Astrocyte (in vitro differentiated cells and primary cell): Measurements from ENCODE around the gene TMED8. TPM values are rescaled to one million over a fixed set of nuclear protein-coding genes. Genes with fewer than 3 reads are reported as not detected.

Experiments
- DNase-seq: peaks from one replicate; pipeline ENCODE4 v3.0.0-alpha.2; 2010; ENCODE audit warnings: low read depth
- FAIRE-seq: peaks from 2 replicates; lab custom pipeline; 2011; peaks lifted over from hg19 to GRCh38; lab: Jason Lieb, UNC
- H2AFZ ChIP-seq: 2 replicates; pipeline ENCODE4 v1.6.0; 2012; ENCODE audit warnings: low read depth, low read length, inconsistent platforms
- H3K27ac ChIP-seq: 2 replicates; pipeline ENCODE4 v1.5.1; 2011; ENCODE audit warnings: low read depth, low read length, inconsistent platforms
- H3K27me3 ChIP-seq: 2 replicates; pipeline ENCODE4 v1.6.0; 2011; ENCODE audit warnings: low read length, inconsistent platforms; ENCODE audit not compliant: insufficient read depth
- H3K36me3 ChIP-seq: 2 replicates; pipeline ENCODE4 v1.5.1; 2011; ENCODE audit warnings: low read length, inconsistent platforms; ENCODE audit not compliant: insufficient read depth
- H3K4me1 ChIP-seq: 2 replicates; pipeline ENCODE4 v1.5.1; 2011; ENCODE audit warnings: low read length, inconsistent platforms; ENCODE audit not compliant: insufficient read depth
- H3K4me2 ChIP-seq: 2 replicates; pipeline ENCODE4 v1.6.0; 2012; ENCODE audit warnings: low read length, inconsistent platforms
- H3K4me3 ChIP-seq: 2 replicates; pipeline ENCODE4 v1.5.1; 2011; ENCODE audit warnings: low read depth, mild to moderate bottlenecking, low read length, inconsistent platforms; ENCODE audit not compliant: insufficient read depth
- H3K79me2 ChIP-seq: 2 replicates; pipeline ENCODE4 v1.6.0; 2012; ENCODE audit warnings: mild to moderate bottlenecking, low read length, inconsistent platforms; ENCODE audit not compliant: insufficient read depth
- H3K9ac ChIP-seq: 2 replicates; pipeline ENCODE4 v1.6.0; 2012; ENCODE audit warnings: mild to moderate bottlenecking, low read length, inconsistent platforms
- H3K9me3 ChIP-seq: 2 replicates; pipeline ENCODE4 v1.5.1; 2012; ENCODE audit warnings: low read depth, mild to moderate bottlenecking, low read length, inconsistent platforms; ENCODE audit not compliant: insufficient read depth
- H4K20me1 ChIP-seq: 2 replicates; pipeline ENCODE4 v1.6.0; 2012; ENCODE audit warnings: low read length, inconsistent platforms; ENCODE audit not compliant: insufficient read depth
- H3K27ac Mint-ChIP-seq: one replicate; pipeline ENCODE4 v1.8.0; 2021; ENCODE audit warnings: mild to moderate bottlenecking, mixed read lengths; ENCODE audit not compliant: unreplicated experiment
- H3K27me3 Mint-ChIP-seq: one replicate; pipeline ENCODE4 v1.8.0; 2021; ENCODE audit warnings: low read depth, mixed read lengths; ENCODE audit not compliant: unreplicated experiment
- H3K36me3 Mint-ChIP-seq: one replicate; pipeline ENCODE4 v1.8.0; 2021; ENCODE audit warnings: low read depth, mixed read lengths; ENCODE audit not compliant: unreplicated experiment
- H3K4me1 Mint-ChIP-seq: one replicate; pipeline ENCODE4 v1.8.0; 2021; ENCODE audit warnings: low read depth, mixed read lengths; ENCODE audit not compliant: unreplicated experiment
- H3K4me3 Mint-ChIP-seq: one replicate; pipeline ENCODE4 v1.8.0; 2021; ENCODE audit warnings: mild to moderate bottlenecking, moderate library complexity, mixed read lengths; ENCODE audit not compliant: unreplicated experiment
- H3K9me3 Mint-ChIP-seq: one replicate; pipeline ENCODE4 v1.8.0; 2021; ENCODE audit warnings: mild to moderate bottlenecking, mixed read lengths; ENCODE audit not compliant: unreplicated experiment
- CTCF ChIP-seq: IDR thresholded peaks from 2 replicates; pipeline ENCODE4 v1.5.1; 2011; ENCODE audit warnings: low read depth, mild to moderate bottlenecking, inconsistent platforms, low read length, moderate library complexity; ENCODE audit not compliant: insufficient read depth
- EZH2 ChIP-seq: IDR thresholded peaks from 2 replicates; pipeline ENCODE4 v1.6.1; 2012; ENCODE audit warnings: mild to moderate bottlenecking, low read length, inconsistent platforms; ENCODE audit not compliant: insufficient read depth
- total RNA-seq: library from RNA; stranded (reverse); gene quantifications from 2 replicates; pipeline ENCODE4 v1.2.1, GENCODE V29; 2021

TMED8 gene
- total RNA-seq, 1 donor from 2014 or later: 10.2 TPM

GRCh38 chr14:77406718-77407117 is 29.8 kb upstream of the TMED8 start:
- Histone ChIP-seq H3K4me2 (no peak overlapping the region), H3K9me3 (no peaks in the 10 kb centered on the region), H3K79me2 (no peaks in the 10 kb centered on the region), H3K36me3 (no peaks in the 10 kb centered on the region), H3K9ac (no peak overlapping the region), H2AFZ (no peak overlapping the region), H3K4me1 (no peaks in the 10 kb centered on the region), H3K27ac (no peak overlapping the region), H4K20me1 (no peaks in the 10 kb centered on the region), H3K4me3 (no peak overlapping the region), H3K27me3 (peaks cover 2% of the 10 kb centered on the region)
- TF ChIP-seq CTCF (no peak), EZH2 (no peak)
- Mint-ChIP-seq H3K4me3 (no peak overlapping the region), H3K4me1 (peaks cover 7% of the 10 kb centered on the region), H3K36me3 (no peaks in the 10 kb centered on the region), H3K9me3 (no peaks in the 10 kb centered on the region), H3K27me3 (no peaks in the 10 kb centered on the region), H3K27ac (no peak overlapping the region)
- DNase-seq (peak; percentile 41), FAIRE-seq (no peak)

- Mint-ChIP-seq H3K27ac (no peak overlapping the region), H3K27me3 (no peaks in the 10 kb centered on the region), H3K36me3 (no peaks in the 10 kb centered on the region), H3K4me3 (no peak overlapping the region), H3K4me1 (peaks cover 7% of the 10 kb centered on the region), H3K9me3 (no peaks in the 10 kb centered on the region)
- Histone ChIP-seq H3K4me3 (no peak overlapping the region), H3K9me3 (no peaks in the 10 kb centered on the region), H2AFZ (no peak overlapping the region), H4K20me1 (no peaks in the 10 kb centered on the region), H3K36me3 (no peaks in the 10 kb centered on the region), H3K4me2 (no peak overlapping the region), H3K27ac (no peak overlapping the region), H3K27me3 (peaks cover 2% of the 10 kb centered on the region), H3K79me2 (no peaks in the 10 kb centered on the region), H3K9ac (no peak overlapping the region), H3K4me1 (no peaks in the 10 kb centered on the region)
- FAIRE-seq (no peak), DNase-seq (no peak)
- TF ChIP-seq EZH2 (no peak), CTCF (no peak)
These were observed 29.2 kb upstream of the TMED8 start for GRCh38 chr14:77406086-77406485.

- Mint-ChIP-seq H3K27ac (no peak overlapping the region), H3K4me1 (peaks cover 7% of the 10 kb centered on the region), H3K36me3 (peaks cover 6% of the 10 kb centered on the region), H3K4me3 (no peak overlapping the region), H3K9me3 (no peaks in the 10 kb centered on the region), H3K27me3 (peaks cover 3% of the 10 kb centered on the region)
- DNase-seq (no peak), FAIRE-seq (no peak)
- Histone ChIP-seq H3K27ac (no peak overlapping the region), H3K9me3 (no peaks in the 10 kb centered on the region), H3K27me3 (peaks cover 2% of the 10 kb centered on the region), H3K4me1 (no peaks in the 10 kb centered on the region), H2AFZ (no peak overlapping the region), H3K4me2 (no peak overlapping the region), H4K20me1 (no peaks in the 10 kb centered on the region), H3K4me3 (no peak overlapping the region), H3K9ac (no peak overlapping the region), H3K36me3 (no peaks in the 10 kb centered on the region), H3K79me2 (no peaks in the 10 kb centered on the region)
- no peak for TF ChIP-seq EZH2
- TF ChIP-seq CTCF: no peak
These were observed 26.9 kb upstream of the TMED8 start for GRCh38 chr14:77403768-77404167.
